ENCODE results near the gene SCN8A.

SCN8A gene

GRCh38 chr12:51779876-51780275 is 188.8 kb downstream of the SCN8A start:
- Mint-ChIP-seq H3K4me3 (no peak overlapping the region), H3K9me3 (no peaks in the 10 kb centered on the region), H3K27me3 (ENCODE audit: low read depth) (peaks cover 10% of the 10 kb centered on the region), H3K4me1 (no peaks in the 10 kb centered on the region), H3K36me3 (ENCODE audit: low read depth) (no peaks in the 10 kb centered on the region), H3K27ac (no peak overlapping the region)
- TF ChIP-seq CTCF (IDR thresholded peaks at IDR 0.05; ENCODE audit: unreplicated experiment in 3 of 3), result no peak

GRCh38 chr12:51784688-51785087 is 193.7 kb downstream of the SCN8A start:
- no peak overlapping the region for H3K4me3 Mint-ChIP-seq
- H3K36me3 Mint-ChIP-seq (ENCODE audit: low read depth), result no peaks in the 10 kb centered on the region
- peaks cover 8% of the 10 kb centered on the region for H3K27me3 Mint-ChIP-seq (ENCODE audit: low read depth)
- TF ChIP-seq CTCF (IDR thresholded peaks at IDR 0.05; ENCODE audit: unreplicated experiment in 3 of 3), result no peak
- no peaks in the 10 kb centered on the region for H3K9me3 Mint-ChIP-seq
- H3K27ac Mint-ChIP-seq, result no peak overlapping the region
- no peaks in the 10 kb centered on the region for H3K4me1 Mint-ChIP-seq

GRCh38 chr12:51785906-51786305 is 194.9 kb downstream of the SCN8A start:
- Mint-ChIP-seq H3K27ac (no peak overlapping the region), H3K9me3 (no peaks in the 10 kb centered on the region), H3K4me3 (no peak overlapping the region), H3K36me3 (ENCODE audit: low read depth) (no peaks in the 10 kb centered on the region), H3K27me3 (ENCODE audit: low read depth) (peaks cover 8% of the 10 kb centered on the region), H3K4me1 (no peaks in the 10 kb centered on the region)
- no peak for TF ChIP-seq CTCF (IDR thresholded peaks at IDR 0.05; ENCODE audit: unreplicated experiment in 3 of 3)

GRCh38 chr12:51788876-51789275 is 197.8 kb downstream of the SCN8A start:
- H3K27ac Mint-ChIP-seq, result no peak overlapping the region
- H3K4me1 Mint-ChIP-seq, result no peaks in the 10 kb centered on the region
- TF ChIP-seq CTCF (IDR thresholded peaks at IDR 0.05; ENCODE audit: unreplicated experiment in 3 of 3), result no peak
- H3K27me3 Mint-ChIP-seq (ENCODE audit: low read depth), result no peaks in the 10 kb centered on the region
- H3K9me3 Mint-ChIP-seq, result no peaks in the 10 kb centered on the region
- no peaks in the 10 kb centered on the region for H3K36me3 Mint-ChIP-seq (ENCODE audit: low read depth)
- H3K4me3 Mint-ChIP-seq, result no peak overlapping the region

GRCh38 chr12:51792417-51792816 is 201.4 kb downstream of the SCN8A start:
- TF ChIP-seq CTCF (IDR thresholded peaks at IDR 0.05; ENCODE audit: unreplicated experiment in 3 of 3), result no peak

GRCh38 chr12:51793201-51793600 is 202.2 kb downstream of the SCN8A start:
- TF ChIP-seq CTCF (IDR thresholded peaks at IDR 0.05; ENCODE audit: unreplicated experiment in 3 of 3), result no peak
- Mint-ChIP-seq H3K27me3 (ENCODE audit: low read depth) (no peaks in the 10 kb centered on the region), H3K36me3 (ENCODE audit: low read depth) (no peaks in the 10 kb centered on the region), H3K4me1 (no peaks in the 10 kb centered on the region), H3K9me3 (no peaks in the 10 kb centered on the region), H3K27ac (no peak overlapping the region), H3K4me3 (no peak overlapping the region)

More at GRCh38 chr12:51792417-51792816, 201.4 kb downstream of the SCN8A start:
- H3K9me3 Mint-ChIP-seq, result no peaks in the 10 kb centered on the region
- H3K4me1 Mint-ChIP-seq, result no peaks in the 10 kb centered on the region
- no peaks in the 10 kb centered on the region for H3K36me3 Mint-ChIP-seq (ENCODE audit: low read depth)
- no peaks in the 10 kb centered on the region for H3K27me3 Mint-ChIP-seq (ENCODE audit: low read depth)
- H3K4me3 Mint-ChIP-seq, result no peak overlapping the region
- no peak overlapping the region for H3K27ac Mint-ChIP-seq
